ENCODE measurements around the gene CHFR. TPM values are rescaled to one million over a fixed set of nuclear protein-coding genes. Genes with fewer than 3 reads are reported as not detected.
"Not testable (repeated sequence)": the region's sequence is repeated elsewhere in the genome, so short reads cannot be mapped to it uniquely, and the experiment has no call there.

Gene CHFR
- total and polyA plus RNA-seq, 2 experiments from 2014 or later = 23.0 to 42.7 TPM

- H3K36me3 ChIP-seq (ENCODE audit: insufficient read depth); H3K9me2 ChIP-seq (ENCODE audit: insufficient read depth); H3K36me3 Mint-ChIP-seq (ENCODE audit: low read depth); H3K4me1 ChIP-seq (ENCODE audit: insufficient read depth); H3K27ac ChIP-seq (ENCODE audit: low read depth); H3K27ac Mint-ChIP-seq; H4K20me1 ChIP-seq (replicated peaks; ENCODE audit: insufficient read depth); H3K4me1 Mint-ChIP-seq; DNase-seq (ENCODE audit: low spot score); H3K79me2 ChIP-seq (replicated peaks; ENCODE audit: insufficient read depth): not testable (repeated sequence)
- Histone ChIP-seq H3K4me3 (peak overlapping the region; percentile 77), H2AFZ (peak overlapping the region; percentile 81; the same call in 1 of the 2 replicates), H3K4me2 (peak overlapping the region; percentile 85), H3K27me3 (ENCODE audit: insufficient read depth) (peaks cover 29% of the 10 kb centered on the region), H3F3A (replicated peaks; ENCODE audit: low read depth) (peaks cover 12% of the 10 kb centered on the region)
- Mint-ChIP-seq H3K9me3 (peaks cover 20% of the 10 kb centered on the region), H3K27me3 (ENCODE audit: insufficient read depth, low read depth, poor library complexity) (peaks cover 27% of the 10 kb centered on the region), H3K4me3 (peak overlapping the region; percentile 72)
- ATAC-seq = 0 out of 3 replicates have a peak, but pooled peaks have one; percentile 1
These were observed 20.4 kb upstream of the CHFR start for GRCh38 chr12:132907789-132908144.

- H3K27me3 ChIP-seq (ENCODE audit: insufficient read depth) = peaks cover 29% of the 10 kb centered on the region
- peaks cover 27% of the 10 kb centered on the region for H3K27me3 Mint-ChIP-seq (ENCODE audit: insufficient read depth, low read depth, poor library complexity)
- ATAC-seq (no peak), DNase-seq (ENCODE audit: low spot score) (peak; percentile 46)
- H3K9me3 Mint-ChIP-seq = peaks cover 16% of the 10 kb centered on the region
- H3K79me2 ChIP-seq (replicated peaks; ENCODE audit: insufficient read depth) = no peaks in the 10 kb centered on the region
- no peak overlapping the region for H3K27ac ChIP-seq (ENCODE audit: low read depth)
- no peak overlapping the region for H3K27ac Mint-ChIP-seq
- H3K9me2 ChIP-seq (ENCODE audit: insufficient read depth) = no peaks in the 10 kb centered on the region
- H4K20me1 ChIP-seq (replicated peaks; ENCODE audit: insufficient read depth) = no peaks in the 10 kb centered on the region
- H3K36me3 ChIP-seq (ENCODE audit: insufficient read depth) = no peaks in the 10 kb centered on the region; the same call in 1 of the 2 replicates
- H3K4me2 ChIP-seq = peak overlapping the region; percentile 85
- peaks cover 3% of the 10 kb centered on the region; the same call in 2 of the 3 replicates for H3K4me1 Mint-ChIP-seq
- peak overlapping the region; percentile 77 for H3K4me3 ChIP-seq
- H2AFZ ChIP-seq = peak overlapping the region; percentile 67; the same call in 1 of the 2 replicates
- H3K4me1 ChIP-seq (ENCODE audit: insufficient read depth) = peaks cover 8% of the 10 kb centered on the region
- peak overlapping the region; percentile 53 for H3K4me3 Mint-ChIP-seq
- no peaks in the 10 kb centered on the region for H3K36me3 Mint-ChIP-seq (ENCODE audit: low read depth)
- H3F3A ChIP-seq (replicated peaks; ENCODE audit: low read depth) = peaks cover 12% of the 10 kb centered on the region
- TF ChIP-seq EZH2 (IDR thresholded peaks at IDR 0.05; ENCODE audit: low read depth, unreplicated experiment) (no peak), ZNF462 (CRISPR knock-in tag; IDR thresholded peaks at IDR 0.05) (no peak), CTCF (conservative IDR thresholded peaks at IDR 0.05; ENCODE audit: low read depth in 2 of 2) (no peak), ETS1 (IDR thresholded peaks at IDR 0.05) (no peak), EZH2phosphoT487 (IDR thresholded peaks at IDR 0.05; ENCODE audit: unreplicated experiment) (no peak), CREB1 (CRISPR knock-in tag; IDR thresholded peaks at IDR 0.05; ENCODE audit: low read depth) (no peak), JUNB (IDR thresholded peaks at IDR 0.05; ENCODE audit: unreplicated experiment) (no peak), REST (IDR thresholded peaks at IDR 0.05; ENCODE audit: unreplicated experiment) (no peak), POLR2AphosphoS5 (IDR thresholded peaks at IDR 0.05; ENCODE audit: low read depth) (no peak)
These were observed 19.8 kb upstream of the CHFR start for GRCh38 chr12:132907216-132907615.

Data from GM23338 (cell line).